Mesenchymal stem cell (in vitro differentiated cells and primary cell): ENCODE data around the gene SPAG17.

Experiments
- DNase-seq: peaks from one replicate; pipeline ENCODE4 v3.0.0-alpha.2; 2013
- H2AFZ ChIP-seq: one replicate; pipeline ENCODE4 v1.6.1; 2013; ENCODE audit warnings: low read depth, mild to moderate bottlenecking, control low read depth, inconsistent platforms, low read length, moderate library complexity
- H2AK5ac ChIP-seq: 2 replicates; pipeline ENCODE4 v1.6.1; 2013; ENCODE audit warnings: low read length, moderate library complexity, mild to moderate bottlenecking, inconsistent platforms; ENCODE audit not compliant: severe bottlenecking
- H2BK120ac ChIP-seq: one replicate; pipeline ENCODE4 v1.6.1; 2013; ENCODE audit warnings: low read depth, mild to moderate bottlenecking, inconsistent platforms, low read length, moderate library complexity
- H2BK12ac ChIP-seq, 2 experiments: one replicate each; pipeline ENCODE4 v1.6.1; 2013; ENCODE audit warnings: inconsistent platforms in 2 of 2, low read length in 2 of 2, mild to moderate bottlenecking in 2 of 2, moderate library complexity in 2 of 2, control low read depth in 1 of 2
- H2BK15ac ChIP-seq: one replicate; pipeline ENCODE4 v1.6.1; 2013; ENCODE audit warnings: mild to moderate bottlenecking, low read depth, inconsistent platforms; ENCODE audit not compliant: poor library complexity, severe bottlenecking
- H2BK5ac ChIP-seq: 2 replicates; pipeline ENCODE4 v1.6.1; 2013; ENCODE audit warnings: low read depth, mild to moderate bottlenecking, low read length, control low read depth, inconsistent platforms; ENCODE audit not compliant: poor library complexity, severe bottlenecking
- H3K14ac ChIP-seq, 2 experiments: one replicate each; pipeline ENCODE4 v1.6.1; 2013; ENCODE audit warnings: inconsistent platforms in 2 of 2, low read length in 2 of 2, control low read depth in 1 of 2, mild to moderate bottlenecking in 1 of 2, moderate library complexity in 1 of 2
- H3K18ac ChIP-seq, 2 experiments: one replicate each; pipeline ENCODE4 v1.6.1; 2013; ENCODE audit warnings: inconsistent platforms in 2 of 2, low read length in 2 of 2, control low read depth in 1 of 2, low read depth in 1 of 2, mild to moderate bottlenecking in 1 of 2
- H3K23ac ChIP-seq, 2 experiments: one replicate each; pipeline ENCODE4 v1.6.1; 2013; ENCODE audit warnings: inconsistent platforms in 2 of 2, low read length in 2 of 2, mild to moderate bottlenecking in 2 of 2, moderate library complexity in 2 of 2, control low read depth in 1 of 2
- H3K27ac ChIP-seq: 2 replicates; pipeline ENCODE4 v1.5.1; 2013; ENCODE audit warnings: mild to moderate bottlenecking, moderate library complexity, low read length, control low read depth, inconsistent platforms; ENCODE audit not compliant: poor library complexity, severe bottlenecking
- H3K27me3 ChIP-seq, 2 experiments: 2 replicates each; pipeline versions ENCODE4 v1.6.1 to v1.7.0; 2013; ENCODE audit warnings: low read length in 2 of 2, mild to moderate bottlenecking in 2 of 2, moderate library complexity in 2 of 2, control low read depth in 1 of 2, inconsistent platforms in 1 of 2; ENCODE audit not compliant: control insufficient read depth in 1 of 2, insufficient read depth in 1 of 2
- H3K36me3 ChIP-seq, 2 experiments: 2 replicates each; pipeline versions ENCODE4 v1.6.1 to v1.7.0; 2013; ENCODE audit warnings: low read length in 2 of 2, control low read depth in 1 of 2, inconsistent platforms in 1 of 2, low read depth in 1 of 2, mild to moderate bottlenecking in 1 of 2; ENCODE audit not compliant: insufficient read depth in 2 of 2, control insufficient read depth in 1 of 2
- H3K4ac ChIP-seq, 2 experiments: one replicate each; pipeline ENCODE4 v1.6.1; 2013; ENCODE audit warnings: inconsistent platforms in 2 of 2, low read length in 2 of 2, mild to moderate bottlenecking in 2 of 2, moderate library complexity in 2 of 2, control low read depth in 1 of 2, low read depth in 1 of 2
- H3K4me1 ChIP-seq: 2 replicates; pipeline ENCODE4 v1.6.1; 2013; ENCODE audit warnings: low read depth, low read length, control low read depth; ENCODE audit not compliant: control insufficient read depth, insufficient read depth
- H3K4me2 ChIP-seq: 2 replicates; pipeline ENCODE4 v1.6.1; 2013; ENCODE audit warnings: low read length, mild to moderate bottlenecking, inconsistent platforms; ENCODE audit not compliant: poor library complexity, severe bottlenecking
- H3K4me3 ChIP-seq, 2 experiments: 2 replicates each; pipeline versions ENCODE4 v1.5.1 to v1.7.0; 2013; ENCODE audit warnings: low read length in 2 of 2, mild to moderate bottlenecking in 2 of 2, control low read depth in 1 of 2, low read depth in 1 of 2; ENCODE audit not compliant: insufficient read depth in 1 of 2
- H3K79me1 ChIP-seq: replicated peaks from 2 replicates; pipeline ENCODE4 v1.6.1; 2013; ENCODE audit warnings: mild to moderate bottlenecking, control low read depth, low read length, inconsistent platforms; ENCODE audit not compliant: poor library complexity, severe bottlenecking
- H3K9ac ChIP-seq: 2 replicates; pipeline ENCODE4 v1.7.0; 2013; ENCODE audit warnings: mild to moderate bottlenecking, low read length, moderate library complexity
- H3K9me3 ChIP-seq: 2 replicates; pipeline ENCODE4 v1.7.0; 2013; ENCODE audit warnings: mild to moderate bottlenecking, low read length; ENCODE audit not compliant: control insufficient read depth
- H4K8ac ChIP-seq: one replicate; pipeline ENCODE4 v1.6.1; 2013; ENCODE audit warnings: inconsistent platforms, mild to moderate bottlenecking, low read length, moderate library complexity
- H4K91ac ChIP-seq: one replicate; pipeline ENCODE4 v1.6.1; 2013; ENCODE audit warnings: mild to moderate bottlenecking, low read length, inconsistent platforms
- WGBS: methylation state at CpG from one replicate; pipeline ENCODE4 v1.1.7; 2013; ENCODE audit warnings: mixed read lengths; 5-methylcytosine and 5-hydroxymethylcytosine counted together

SPAG17 gene

GRCh38 chr1:118154220-118154619 lies 30.8 kb downstream of the SPAG17 start:
- WGBS = 92% methylated on average over 1 of the region's 1 CpG
- H2BK5ac ChIP-seq = no peak overlapping the region

GRCh38 chr1:118151312-118151937 lies 33.6 kb downstream of the SPAG17 start:
- Histone ChIP-seq H3K18ac (no peak overlapping the region), H2BK15ac (no peak overlapping the region), H3K14ac (no peak overlapping the region), H2BK12ac (no peak overlapping the region), H3K23ac (no peak overlapping the region), H3K9me3 (no peaks in the 10 kb centered on the region), H3K79me1 (no peaks in the 10 kb centered on the region), H2AK5ac (no peak overlapping the region), H2AFZ (no peak overlapping the region), H3K27me3 (no peaks in the 10 kb centered on the region), H4K8ac (no peak overlapping the region), H3K9ac (no peak overlapping the region), H3K4me2 (no peak overlapping the region), H3K4me1 (peaks cover 7% of the 10 kb centered on the region), H3K4ac (no peak overlapping the region), H3K4me3 (no peak overlapping the region), H3K36me3 (no peaks in the 10 kb centered on the region), H3K27ac (no peak overlapping the region), H2BK5ac (no peak overlapping the region), H2BK120ac (no peak overlapping the region), H4K91ac (no peak overlapping the region)
- WGBS = no CpG with 5 or more reads among the region's 6 CpGs
- peak; percentile 51 for DNase-seq

More at GRCh38 chr1:118154220-118154619, 30.8 kb downstream of the SPAG17 start:
- no peak overlapping the region for H3K27ac ChIP-seq
- no peak overlapping the region for H3K9ac ChIP-seq
- H3K4me1 ChIP-seq = peaks cover 1% of the 10 kb centered on the region
- peak; percentile 2 for DNase-seq
- H3K4me3 ChIP-seq = no peak overlapping the region
- H2AK5ac ChIP-seq = no peak overlapping the region
- no peak overlapping the region for H2BK120ac ChIP-seq
- no peak overlapping the region for H3K4me2 ChIP-seq
- H2BK15ac ChIP-seq = no peak overlapping the region
- no peak overlapping the region for H2BK12ac ChIP-seq
- no peak overlapping the region for H2AFZ ChIP-seq
- no peak overlapping the region for H3K14ac ChIP-seq
- no peak overlapping the region for H3K18ac ChIP-seq
- no peaks in the 10 kb centered on the region for H3K9me3 ChIP-seq
- no peak overlapping the region for H3K23ac ChIP-seq
- H3K36me3 ChIP-seq = no peaks in the 10 kb centered on the region
- H3K4ac ChIP-seq = no peak overlapping the region
- no peak overlapping the region for H4K8ac ChIP-seq
- H3K79me1 ChIP-seq = no peaks in the 10 kb centered on the region
- H3K27me3 ChIP-seq = no peaks in the 10 kb centered on the region
- H4K91ac ChIP-seq = no peak overlapping the region

- no peak overlapping the region for H2BK12ac ChIP-seq
- no peak overlapping the region for H2BK5ac ChIP-seq
- no peaks in the 10 kb centered on the region for H3K36me3 ChIP-seq
- WGBS = 90% methylated on average over 7 of the region's 8 CpGs
- H2AK5ac ChIP-seq = no peak overlapping the region
- H3K14ac ChIP-seq = no peak overlapping the region
- H3K4ac ChIP-seq = no peak overlapping the region
- H3K23ac ChIP-seq = no peak overlapping the region
- DNase-seq = no peak
- no peak overlapping the region for H3K27ac ChIP-seq
- no peak overlapping the region for H3K18ac ChIP-seq
- no peak overlapping the region for H2AFZ ChIP-seq
- no peak overlapping the region for H4K8ac ChIP-seq
- H3K4me3 ChIP-seq = no peak overlapping the region
- no peak overlapping the region for H3K4me2 ChIP-seq
- no peaks in the 10 kb centered on the region for H3K27me3 ChIP-seq
- no peaks in the 10 kb centered on the region for H3K79me1 ChIP-seq
- H3K9me3 ChIP-seq = no peaks in the 10 kb centered on the region
- no peak overlapping the region for H2BK15ac ChIP-seq
- H3K9ac ChIP-seq = no peak overlapping the region
- H3K4me1 ChIP-seq = peaks cover 7% of the 10 kb centered on the region
- H4K91ac ChIP-seq = no peak overlapping the region
- H2BK120ac ChIP-seq = no peak overlapping the region
These were observed 35.2 kb downstream of the SPAG17 start for GRCh38 chr1:118149799-118150198.

- no peak overlapping the region for H2AK5ac ChIP-seq
- no peak overlapping the region for H3K4me3 ChIP-seq
- H4K91ac ChIP-seq = no peak overlapping the region
- peak overlapping the region; percentile 63 for H3K27ac ChIP-seq
- H3K4ac ChIP-seq = no peak overlapping the region
- H3K23ac ChIP-seq = no peak overlapping the region
- no peaks in the 10 kb centered on the region for H3K79me1 ChIP-seq
- H3K27me3 ChIP-seq = no peaks in the 10 kb centered on the region
- H3K18ac ChIP-seq = no peak overlapping the region
- H3K9me3 ChIP-seq = no peaks in the 10 kb centered on the region
- no peak overlapping the region for H2BK15ac ChIP-seq
- no peak overlapping the region for H3K14ac ChIP-seq
- no peak overlapping the region for H2BK120ac ChIP-seq
- H3K9ac ChIP-seq = no peak overlapping the region
- DNase-seq = peak; percentile 17
- H3K4me2 ChIP-seq = no peak overlapping the region
- peaks cover 13% of the 10 kb centered on the region for H3K4me1 ChIP-seq
- no peak overlapping the region for H2AFZ ChIP-seq
- H4K8ac ChIP-seq = no peak overlapping the region
- WGBS = 73% methylated on average over 6 of the region's 7 CpGs
- H3K36me3 ChIP-seq = no peaks in the 10 kb centered on the region
- no peak overlapping the region for H2BK5ac ChIP-seq
- no peak overlapping the region for H2BK12ac ChIP-seq
These were observed 37.0 kb downstream of the SPAG17 start for GRCh38 chr1:118148034-118148433.
